Activated effector memory CD4-positive, alpha-beta T cell treated with Interleukin-2 at 50 U/mL for 16 hours (primary cell): Measurements from ENCODE around the gene TGM2.

Experiments
- DNase-seq: peaks from one replicate; pipeline ENCODE4 v3.0.0-alpha.2; 2020

TGM2 gene

GRCh38 chr20:38089500-38089899 lies 75.6 kb downstream of the TGM2 start:
- no peak for DNase-seq

GRCh38 chr20:38085026-38085425 lies 80.0 kb downstream of the TGM2 start:
- no peak for DNase-seq

GRCh38 chr20:38084425-38084951 lies 80.6 kb downstream of the TGM2 start:
- no peak for DNase-seq

GRCh38 chr20:38083338-38084048 lies 81.6 kb downstream of the TGM2 start:
- DNase-seq, result no peak

GRCh38 chr20:38082894-38083293 lies 82.2 kb downstream of the TGM2 start:
- no peak for DNase-seq

GRCh38 chr20:38081575-38081974 lies 83.5 kb downstream of the TGM2 start:
- no peak for DNase-seq

GRCh38 chr20:38079353-38079752 lies 85.7 kb downstream of the TGM2 start:
- DNase-seq, result no peak

GRCh38 chr20:38078084-38078483 lies 87.0 kb downstream of the TGM2 start:
- DNase-seq, result no peak
